ENCODE results near the gene TMEM62. TPM values are rescaled to one million over a fixed set of nuclear protein-coding genes. Genes with fewer than 3 reads are reported as not detected.

TMEM62 gene
- total and polyA plus RNA-seq, 9 of the 15 experiments (the other 6 are each of a cell fraction or from before 2014, with no cell fraction given) = 4.4 to 16.6 (median 11.1) TPM

- no peak for TF ChIP-seq RNF219 (CRISPR knock-in tag; IDR thresholded peaks at IDR 0.05)
- TF ChIP-seq MTA3 (IDR thresholded peaks at IDR 0.05; ENCODE audit: borderline replicate concordance) = peak; percentile 35; the same call in 1 of the 2 replicates
- no peak for TF ChIP-seq STAG1 (CRISPR knock-in tag; IDR thresholded peaks at IDR 0.05; ENCODE audit: borderline replicate concordance)
- TF ChIP-seq EP400 (IDR thresholded peaks at IDR 0.05) = peak; percentile 42; the same call in 1 of the 2 replicates
- peak; percentile 56 for TF ChIP-seq CCNT2 (IDR thresholded peaks at IDR 0.05; ENCODE audit: borderline replicate concordance, extremely low read depth, insufficient read length, low read depth, low read length)
- TF ChIP-seq STAT5A (IDR thresholded peaks at IDR 0.05; ENCODE audit: borderline replicate concordance, low read length) = peak; percentile 54; the same call in 1 of the 2 replicates
- no peak for TF ChIP-seq ZBTB7A (IDR thresholded peaks at IDR 0.05; ENCODE audit: borderline replicate concordance, control insufficient read depth, low read depth, low read length)
- no peak for TF ChIP-seq PRMT5 (CRISPR knock-in tag; IDR thresholded peaks at IDR 0.05)
- TF ChIP-seq ZNF592 (IDR thresholded peaks at IDR 0.05) = peak; percentile 78
Observed at GRCh38 chr15:43230640-43231115, 97.3 kb downstream of the TMEM62 start (continued).

Data from K562 (cell line).